HAP-1 (cell line): ENCODE results near the gene DDX51.

Experiments used
- DNase-seq, 2 experiments: peaks; one replicate each; pipeline ENCODE4 v3.0.0-alpha.2; 2016 to 2020; ENCODE audit warnings: low spot score in 2 of 2
- H3K27me3 ChIP-seq: fragments of 250-450 bp; sonication (Bioruptor Pico); 2 replicates; pipeline ENCODE4 v1.5.1; 2020; ENCODE audit warnings: low read depth, mild to moderate bottlenecking, moderate library complexity
- H3K36me3 ChIP-seq: fragments of 250-450 bp; sonication (Bioruptor Pico); replicated peaks from 2 replicates; pipeline ENCODE4 v1.5.1; 2020; ENCODE audit warnings: mild to moderate bottlenecking
- H3K4me1 ChIP-seq: fragments of 250-450 bp; sonication (Bioruptor Pico); 2 replicates; pipeline ENCODE4 v1.5.1; 2020; ENCODE audit warnings: mild to moderate bottlenecking
- H3K4me3 ChIP-seq: fragments of 250-450 bp; sonication (Bioruptor Pico); 2 replicates; pipeline ENCODE4 v1.5.1; 2020; ENCODE audit warnings: mild to moderate bottlenecking, moderate library complexity
- H3K9me3 ChIP-seq: fragments of 250-450 bp; sonication (Bioruptor Pico); 2 replicates; pipeline ENCODE4 v1.5.1; 2020; ENCODE audit warnings: mild to moderate bottlenecking, moderate library complexity
- in situ Hi-C: fragments of 300-500 bp; cut with MboI; formaldehyde crosslinking; loops from 3 replicates; pipeline ENCODE4 v1.14.3; 2020; ENCODE audit warnings: low sequenced_read_pairs, inconsistent platforms, mixed read lengths

The DDX51 gene

GRCh38 chr12:132157733-132158409 lies 13.8 kb upstream of the DDX51 start:
- no peaks in the 10 kb centered on the region for H3K36me3 ChIP-seq
- H3K27me3 ChIP-seq = peaks cover 2% of the 10 kb centered on the region
- H3K4me3 ChIP-seq = no peak overlapping the region
- no peak for DNase-seq
- no peaks in the 10 kb centered on the region for H3K9me3 ChIP-seq
- in situ Hi-C loops = loop anchor here (25.0 kb wide), 1 partner anchor 404 kb away; no protein-coding TSS in a partner anchor
- H3K4me1 ChIP-seq = no peaks in the 10 kb centered on the region

- in situ Hi-C loops = loop anchor here (25.0 kb wide), 1 partner anchor 406 kb away; no protein-coding TSS in a partner anchor
- no peak for DNase-seq
Measured at GRCh38 chr12:132156573-132157325, 12.6 kb upstream of the DDX51 start.

GRCh38 chr12:132155771-132156572 lies 11.9 kb upstream of the DDX51 start:
- in situ Hi-C loops = loop anchor here (25.0 kb wide), 1 partner anchor 406 kb away; no protein-coding TSS in a partner anchor
- Histone ChIP-seq H3K27me3 (no peaks in the 10 kb centered on the region), H3K9me3 (no peaks in the 10 kb centered on the region), H3K4me3 (no peak overlapping the region), H3K36me3 (peaks cover 11% of the 10 kb centered on the region), H3K4me1 (no peaks in the 10 kb centered on the region)
- no peak for DNase-seq

More at GRCh38 chr12:132156573-132157325, 12.6 kb upstream of the DDX51 start:
- H3K4me3 ChIP-seq = no peak overlapping the region
- no peaks in the 10 kb centered on the region for H3K4me1 ChIP-seq
- H3K9me3 ChIP-seq = no peaks in the 10 kb centered on the region
- no peaks in the 10 kb centered on the region for H3K27me3 ChIP-seq
- peaks cover 5% of the 10 kb centered on the region for H3K36me3 ChIP-seq

GRCh38 chr12:132154941-132155770 lies 11.0 kb upstream of the DDX51 start:
- no peak overlapping the region for H3K4me3 ChIP-seq
- in situ Hi-C loops = loop anchor here (5.0 to 25.0 kb wide), 2 partner anchors 262 to 407 kb away; no protein-coding TSS in a partner anchor
- no peaks in the 10 kb centered on the region for H3K9me3 ChIP-seq
- DNase-seq = no peak
- H3K36me3 ChIP-seq = peaks cover 11% of the 10 kb centered on the region
- H3K4me1 ChIP-seq = no peaks in the 10 kb centered on the region
- H3K27me3 ChIP-seq = no peaks in the 10 kb centered on the region

- in situ Hi-C loops = loop anchor here (5.0 to 25.0 kb wide), 2 partner anchors 263 to 408 kb away; no protein-coding TSS in a partner anchor
- Histone ChIP-seq H3K4me1 (no peaks in the 10 kb centered on the region), H3K27me3 (no peaks in the 10 kb centered on the region), H3K36me3 (peaks cover 11% of the 10 kb centered on the region), H3K9me3 (no peaks in the 10 kb centered on the region), H3K4me3 (no peak overlapping the region)
- DNase-seq = no peak
Measured at GRCh38 chr12:132154341-132154761, 10.2 kb upstream of the DDX51 start.

- DNase-seq = peak; percentile 55 to 82
- Histone ChIP-seq H3K36me3 (peaks cover 11% of the 10 kb centered on the region), H3K9me3 (no peaks in the 10 kb centered on the region), H3K4me3 (no peak overlapping the region), H3K4me1 (no peaks in the 10 kb centered on the region), H3K27me3 (no peaks in the 10 kb centered on the region)
- in situ Hi-C loops = loop anchor here (5.0 to 25.0 kb wide), 2 partner anchors 264 to 409 kb away; no protein-coding TSS in a partner anchor
Measured at GRCh38 chr12:132153501-132154340, 9.6 kb upstream of the DDX51 start.

- H3K4me3 ChIP-seq = no peak overlapping the region
- peaks cover 14% of the 10 kb centered on the region for H3K36me3 ChIP-seq
- H3K9me3 ChIP-seq = no peaks in the 10 kb centered on the region
- no peak for DNase-seq
- H3K27me3 ChIP-seq = no peaks in the 10 kb centered on the region
- in situ Hi-C loops = loop anchor here (5.0 to 25.0 kb wide), 2 partner anchors 264 to 409 kb away; no protein-coding TSS in a partner anchor
- no peaks in the 10 kb centered on the region for H3K4me1 ChIP-seq
Measured at GRCh38 chr12:132152953-132153352, 8.8 kb upstream of the DDX51 start.

GRCh38 chr12:132152411-132152821 lies 8.3 kb upstream of the DDX51 start:
- Histone ChIP-seq H3K9me3 (no peaks in the 10 kb centered on the region), H3K4me1 (no peaks in the 10 kb centered on the region), H3K36me3 (peaks cover 19% of the 10 kb centered on the region), H3K27me3 (no peaks in the 10 kb centered on the region), H3K4me3 (no peak overlapping the region)
- in situ Hi-C loops = loop anchor here (5.0 to 25.0 kb wide), 2 partner anchors 265 to 410 kb away; no protein-coding TSS in a partner anchor
- no peak for DNase-seq

- H3K36me3 ChIP-seq = peaks cover 19% of the 10 kb centered on the region
- DNase-seq = no peak
- in situ Hi-C loops = loop anchor here (5.0 to 25.0 kb wide), 2 partner anchors 265 to 410 kb away; no protein-coding TSS in a partner anchor
- no peaks in the 10 kb centered on the region for H3K27me3 ChIP-seq
- H3K4me3 ChIP-seq = no peak overlapping the region
- no peaks in the 10 kb centered on the region for H3K4me1 ChIP-seq
- no peaks in the 10 kb centered on the region for H3K9me3 ChIP-seq
Measured at GRCh38 chr12:132151766-132152410, 7.8 kb upstream of the DDX51 start.

- no peaks in the 10 kb centered on the region for H3K27me3 ChIP-seq
- H3K36me3 ChIP-seq = peaks cover 24% of the 10 kb centered on the region
- in situ Hi-C loops = loop anchor here (5.0 to 25.0 kb wide), 2 partner anchors 266 to 411 kb away; no protein-coding TSS in a partner anchor
- H3K4me3 ChIP-seq = no peak overlapping the region
- no peaks in the 10 kb centered on the region for H3K9me3 ChIP-seq
- DNase-seq = no peak
- H3K4me1 ChIP-seq = no peaks in the 10 kb centered on the region
Measured at GRCh38 chr12:132151145-132151765, 7.1 kb upstream of the DDX51 start.

GRCh38 chr12:132150780-132151144 lies 6.6 kb upstream of the DDX51 start:
- in situ Hi-C loops = loop anchor here (5.0 to 25.0 kb wide), 2 partner anchors 267 to 412 kb away; no protein-coding TSS in a partner anchor
- Histone ChIP-seq H3K9me3 (no peaks in the 10 kb centered on the region), H3K4me1 (no peaks in the 10 kb centered on the region), H3K4me3 (no peak overlapping the region), H3K27me3 (no peaks in the 10 kb centered on the region), H3K36me3 (peaks cover 25% of the 10 kb centered on the region)
- DNase-seq = no peak
